H1 (cell line): Measurements from ENCODE around the gene SEMA4F.
A peak's percentile ranks its signal among the peaks of the same experiment; 100 is the strongest.

Source experiments
- CBX5 ChIP-seq: fragments of 300-800, 300-1000 bp; sonication (generic); IDR thresholded peaks from 2 replicates; pipeline ENCODE4 v1.7.1; 2016; ENCODE audit warnings: antibody characterized with exemption, low read length, low read depth
- CHD7 ChIP-seq: fragments of 300-600 bp; sonication (generic); IDR thresholded peaks from 2 replicates; pipeline ENCODE4 v1.7.1; 2012; ENCODE audit warnings: low read length, moderate library complexity, mild to moderate bottlenecking, inconsistent platforms; ENCODE audit not compliant: insufficient replicate concordance
- CTCF ChIP-seq, 3 experiments: IDR thresholded peaks; 1 replicate in 2 of 3; 2 replicates in 1 of 3; pipeline versions ENCODE4 v1.5.1 to v1.6.1; 2011; ENCODE audit warnings: low read length in 3 of 3, mild to moderate bottlenecking in 3 of 3, inconsistent platforms in 2 of 3, low read depth in 1 of 3, moderate library complexity in 1 of 3; ENCODE audit not compliant: insufficient read depth in 1 of 3; ENCODE audit errors: control extremely low read depth in 1 of 3
- EZH2 ChIP-seq: fragments of 200-600 bp; sonication (generic); IDR thresholded peaks from 2 replicates; pipeline ENCODE4 v1.7.1; 2012; ENCODE audit warnings: low read depth, mild to moderate bottlenecking, moderate library complexity, low read length, inconsistent platforms; ENCODE audit not compliant: severe bottlenecking
- KDM1A ChIP-seq: fragments of 200-600, 300-600 bp; sonication (generic); IDR thresholded peaks from 2 replicates; pipeline ENCODE4 v1.7.1; 2016; ENCODE audit warnings: mild to moderate bottlenecking, low read length, borderline replicate concordance
- POLR2A ChIP-seq, 2 experiments: IDR thresholded peaks; 1 replicate in 1 of 2; 2 replicates in 1 of 2; pipeline ENCODE4 v1.6.1; 2011; ENCODE audit warnings: low read depth in 2 of 2, low read length in 2 of 2, mild to moderate bottlenecking in 2 of 2; ENCODE audit errors: control extremely low read depth in 1 of 2
- POLR2AphosphoS5 ChIP-seq: IDR thresholded peaks from 2 replicates; pipeline ENCODE4 v1.6.1; 2011; ENCODE audit warnings: low read depth, low read length
- RAD21 ChIP-seq, 2 experiments: IDR thresholded peaks in 1 of 2; conservative IDR thresholded peaks in 1 of 2; 2 replicates each; pipeline ENCODE4 v1.6.1; 2011; ENCODE audit warnings: low read depth in 2 of 2, low read length in 2 of 2, improper control_type of control experiment in 1 of 2, inconsistent platforms in 1 of 2, mild to moderate bottlenecking in 1 of 2, moderate library complexity in 1 of 2
- RNF2 ChIP-seq: fragments of 200-900, 300-1000 bp; sonication (generic); IDR thresholded peaks from 2 replicates; pipeline ENCODE4 v1.7.1; 2016; ENCODE audit warnings: borderline replicate concordance, low read depth, mild to moderate bottlenecking, antibody characterized with exemption, low read length; ENCODE audit not compliant: poor library complexity, severe bottlenecking; ENCODE audit errors: missing control alignments
- TAF7 ChIP-seq: optimal IDR thresholded peaks from 2 replicates; pipeline ENCODE3; 2011; ENCODE audit warnings: low read depth, mild to moderate bottlenecking, inconsistent platforms, low read length, moderate library complexity, borderline replicate concordance
- TCF12 ChIP-seq: IDR thresholded peaks from 2 replicates; pipeline ENCODE4 v1.6.1; 2011; ENCODE audit warnings: low read depth, mild to moderate bottlenecking, low read length

- TF ChIP-seq EZH2 (no peak), POLR2A (IDR thresholded peaks at IDR 0.05; ENCODE audit: control extremely low read depth in 1 of 2, low read depth in 2 of 2, low read length in 2 of 2) (no peak), CBX5 (no peak), CTCF (IDR thresholded peaks at IDR 0.05; ENCODE audit: control extremely low read depth in 1 of 3, insufficient read depth in 1 of 3, low read depth in 1 of 3, low read length in 3 of 3) (peak in 1 of 3 experiments; percentile 47; a peak in 2 of 4 replicates), TCF12 (no peak), KDM1A (no peak), CHD7 (no peak), RAD21 (IDR thresholded peaks at IDR 0.05 in 1 of 2, conservative IDR thresholded peaks at IDR 0.05 in 1 of 2; ENCODE audit: low read depth in 2 of 2, low read length in 2 of 2) (peak; percentile 2 to 9; a peak in 1 of 4 replicates), RNF2 (no peak), POLR2AphosphoS5 (no peak), TAF7 (no peak)
Measured at GRCh38 chr2:74632209-74632938, 21.7 kb upstream of the SEMA4F start.
